SIG-M5 treated with dmso at 0.1 percent for 504 hours (cell line): ENCODE data around the gene CFAP299.
"Not testable (repeated sequence)": the region's sequence is repeated elsewhere in the genome, so short reads cannot be mapped to it uniquely, and the experiment has no call there.

Experiments
- DNase-seq: peaks from one replicate; lab custom pipeline; 2025; ENCODE audit not compliant: unreplicated experiment; lab: John Stamatoyannopoulos, UW

The CFAP299 gene

DNA sequence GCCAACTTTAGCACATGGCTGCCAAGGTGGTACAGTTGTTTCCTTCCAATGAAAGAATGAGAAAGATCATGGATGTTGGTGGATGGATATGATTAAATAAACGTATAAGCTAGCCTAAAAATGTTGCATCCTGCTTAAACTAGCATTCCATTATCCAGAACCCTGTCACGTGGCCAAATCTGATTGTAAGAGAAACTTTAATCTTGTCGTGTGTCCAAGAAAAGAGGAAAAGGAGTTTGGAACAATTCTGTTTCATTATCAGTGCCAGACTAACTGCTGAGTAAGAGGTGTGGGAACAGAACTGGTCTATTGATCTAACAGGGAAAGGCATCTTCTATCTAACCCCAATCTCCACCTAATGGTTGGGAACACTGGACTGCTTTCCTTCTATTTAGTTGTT, 369.8 kb downstream of the CFAP299 start:
- no peak for DNase-seq

DNA sequence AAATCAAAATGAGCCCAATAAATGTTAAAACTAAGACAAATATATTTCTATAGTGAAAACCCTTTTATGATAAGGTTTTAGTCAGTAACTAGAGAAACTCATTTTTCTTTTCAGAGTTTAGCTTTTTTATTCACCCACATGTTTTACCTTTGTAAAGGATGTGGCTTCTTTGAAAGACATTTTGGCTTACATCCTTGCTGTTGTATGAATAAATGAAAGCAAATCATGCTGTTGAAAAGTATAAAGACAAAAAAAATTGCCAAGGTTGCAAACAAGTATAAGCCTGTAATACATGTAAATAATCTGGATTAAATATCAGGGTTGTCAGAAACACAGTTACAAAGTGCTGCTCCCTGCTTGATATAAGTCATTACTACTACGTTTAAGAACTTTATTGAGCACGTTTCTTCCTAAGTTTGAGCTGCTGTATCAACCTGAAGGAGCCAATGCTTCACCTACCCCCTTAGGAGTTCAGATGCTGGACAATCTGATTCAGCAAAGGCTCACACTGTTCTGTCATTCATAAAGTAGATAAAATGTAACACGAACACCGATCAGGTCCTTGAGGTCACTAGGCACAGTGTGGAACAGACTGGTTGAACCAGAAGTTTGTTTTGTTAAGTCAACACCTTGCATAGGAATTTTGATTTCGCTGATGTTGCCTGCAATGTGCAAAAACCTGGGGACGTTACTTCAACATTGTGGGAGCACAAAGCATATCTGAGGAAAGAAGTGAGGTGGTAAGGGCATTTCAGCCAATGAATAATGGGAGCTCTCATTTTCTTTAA, 373.7 kb downstream of the CFAP299 start:
- DNase-seq, result no peak

DNA sequence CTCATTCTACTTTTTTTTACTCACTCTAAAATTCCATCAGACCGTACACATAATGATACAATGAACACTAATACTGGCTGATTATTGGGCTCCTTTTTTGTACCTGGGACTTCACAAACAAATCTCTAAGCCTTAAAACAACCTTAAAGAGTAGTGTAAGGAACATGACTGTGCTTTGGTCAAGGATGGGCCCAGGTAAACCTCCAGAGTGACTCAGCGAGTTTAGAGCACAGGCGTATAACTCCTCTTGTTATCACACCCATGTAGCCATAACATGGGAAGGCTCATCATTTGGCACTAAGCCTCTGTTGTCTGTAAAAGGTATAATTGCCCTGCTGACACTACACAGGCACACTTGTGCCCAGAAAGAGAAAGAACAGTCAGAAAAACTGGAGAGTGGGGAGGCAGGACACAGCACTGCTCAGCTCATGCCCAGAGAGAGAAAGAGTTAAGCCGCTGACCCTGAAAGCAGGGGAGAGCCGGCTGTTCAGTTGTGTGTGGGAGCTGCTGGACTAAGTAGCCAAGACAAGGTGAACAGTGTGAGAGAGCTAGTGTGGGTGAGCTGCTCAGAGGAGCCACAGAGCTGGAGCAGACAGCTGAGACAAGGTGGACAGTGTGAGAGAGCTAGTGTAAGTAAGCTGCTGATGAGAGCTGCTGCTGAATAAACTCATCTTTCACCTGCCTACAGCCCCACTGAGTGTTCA, 375.4 kb downstream of the CFAP299 start:
- no peak for DNase-seq

DNA sequence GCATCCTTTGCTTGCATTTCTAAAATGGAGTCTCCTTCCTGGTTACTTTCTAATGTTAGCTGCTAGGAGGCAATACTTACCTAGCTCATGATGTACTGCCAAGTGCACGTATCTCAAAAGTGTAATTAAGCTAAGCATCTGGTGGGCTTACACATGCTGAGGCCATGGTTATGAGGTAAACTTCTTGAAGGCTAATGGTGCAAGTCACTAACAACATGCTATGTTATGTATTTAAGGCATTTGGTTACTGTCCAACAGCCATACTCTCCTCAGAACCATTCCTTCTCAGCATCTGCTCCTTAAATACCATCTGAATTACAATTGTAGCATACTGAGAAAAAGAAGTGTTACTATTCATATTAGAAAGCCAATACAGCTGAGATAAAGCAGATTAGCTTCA, 376.4 kb downstream of the CFAP299 start:
- DNase-seq, result no peak

GRCh38 chr4:80713409-80713808, 377.9 kb downstream of the CFAP299 start:
- DNase-seq, result no peak

GRCh38 chr4:80717204-80717603, 381.7 kb downstream of the CFAP299 start:
- DNase-seq, result no peak

DNA sequence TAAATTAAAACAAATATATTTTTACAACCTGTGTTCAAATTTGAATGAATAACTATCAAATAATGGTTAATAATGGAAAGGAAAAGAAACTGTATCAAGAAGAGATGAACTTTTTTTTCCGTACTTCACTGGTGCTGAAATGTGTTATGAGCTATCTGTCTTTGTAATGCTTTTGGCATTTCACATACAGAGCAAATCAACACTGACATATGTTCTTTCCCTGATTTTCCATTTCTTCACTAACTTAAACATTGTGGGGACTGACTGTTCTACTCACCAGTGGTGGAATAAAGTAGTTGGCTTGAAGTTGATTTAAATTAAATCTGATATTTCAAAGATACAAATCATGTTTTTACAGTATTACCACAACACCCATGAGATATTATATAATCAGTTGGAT, 390.9 kb downstream of the CFAP299 start:
- DNase-seq, result no peak

GRCh38 chr4:80730158-80730557, 394.6 kb downstream of the CFAP299 start:
- DNase-seq, result no peak

DNA sequence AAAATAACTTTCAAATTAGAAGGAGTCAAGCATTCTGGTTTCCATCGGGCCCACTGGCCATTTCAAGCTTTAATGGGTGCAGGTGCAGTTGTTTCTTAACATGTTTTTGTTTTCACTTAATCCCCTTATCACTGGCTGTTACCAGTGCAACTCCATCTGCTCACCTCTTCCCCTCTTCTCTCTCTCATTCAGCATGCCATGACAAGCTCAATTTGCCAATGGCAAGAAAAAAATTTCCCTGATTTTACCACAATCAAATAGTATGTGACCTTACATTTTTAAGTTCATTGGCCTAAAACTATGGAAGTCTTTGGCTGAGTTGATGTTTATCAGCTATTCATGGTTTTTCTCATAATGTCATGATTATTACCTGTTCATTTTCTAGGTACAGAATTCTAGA, 395.9 kb downstream of the CFAP299 start:
- DNase-seq, result no peak

- no peak for DNase-seq
Measured at GRCh38 chr4:80732010-80732409, 396.5 kb downstream of the CFAP299 start.

GRCh38 chr4:80740375-80740774, 404.8 kb downstream of the CFAP299 start:
- DNase-seq, result no peak

- not testable (repeated sequence) for DNase-seq
Measured at GRCh38 chr4:80749558-80749957, 414.0 kb downstream of the CFAP299 start.

DNA sequence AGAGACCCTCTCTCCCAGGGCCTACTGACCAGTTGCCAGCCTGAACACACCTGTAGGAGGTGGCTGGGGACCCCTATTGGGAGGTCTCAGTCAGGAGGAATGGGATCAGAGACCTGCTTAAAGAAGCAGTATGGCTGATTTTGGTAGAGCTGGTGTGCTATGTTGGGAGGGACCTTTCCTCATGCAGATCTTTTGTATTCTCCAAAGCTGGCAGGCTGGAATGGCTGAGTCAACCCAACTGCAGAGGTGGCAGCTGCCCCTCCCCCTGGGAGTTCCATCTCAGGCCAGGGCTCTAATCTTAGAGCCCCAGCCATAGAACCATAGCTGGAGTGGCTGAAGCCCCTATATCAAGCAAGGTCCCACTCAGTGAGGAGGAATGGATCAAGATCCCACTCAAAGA, 415.7 kb downstream of the CFAP299 start:
- no peak for DNase-seq

GRCh38 chr4:80767944-80768343, 432.4 kb downstream of the CFAP299 start:
- DNase-seq, result no peak

GRCh38 chr4:80776168-80776567, 440.6 kb downstream of the CFAP299 start:
- no peak for DNase-seq

- no peak for DNase-seq
Measured at GRCh38 chr4:80781431-80781830, 445.9 kb downstream of the CFAP299 start.

GRCh38 chr4:80787306-80787705, 451.8 kb downstream of the CFAP299 start:
- DNase-seq, result no peak

DNA sequence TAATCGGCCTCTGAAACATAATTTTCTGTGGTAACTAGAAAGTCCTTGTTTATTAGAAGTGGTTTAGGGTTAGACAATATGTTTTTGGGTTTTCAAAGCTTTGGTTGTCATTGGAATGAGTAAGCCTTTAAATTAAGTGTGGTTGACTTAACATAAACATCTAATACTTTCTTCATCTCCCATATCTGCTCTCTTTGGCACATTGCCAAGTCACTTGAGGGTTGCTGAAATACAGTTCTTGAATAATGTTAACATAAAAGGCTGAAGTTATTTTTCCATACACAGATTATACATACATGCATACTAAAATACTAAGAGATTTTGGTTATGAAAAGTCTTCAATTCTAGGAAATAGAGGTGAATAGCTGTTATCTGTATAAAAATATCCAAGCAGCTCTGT, 453.3 kb downstream of the CFAP299 start:
- DNase-seq, result no peak

DNA sequence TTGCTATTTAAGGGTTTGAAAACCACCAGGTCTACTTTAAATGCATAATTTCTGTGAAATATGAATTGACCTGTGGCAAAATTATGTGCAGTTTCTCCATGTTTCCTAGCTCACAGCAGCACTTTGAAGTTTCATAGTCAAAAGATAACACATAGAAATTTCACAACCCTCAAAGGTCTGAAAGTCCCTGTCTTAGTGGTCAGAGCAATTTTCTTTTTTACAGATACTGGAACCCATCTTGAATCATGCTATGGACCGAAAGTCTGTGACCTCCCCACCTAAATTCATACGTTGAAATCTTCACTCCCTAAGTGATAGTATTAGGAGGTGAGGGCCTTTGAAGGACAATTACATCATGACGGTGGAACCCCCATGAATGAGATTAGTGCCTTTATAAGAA, 454.6 kb downstream of the CFAP299 start:
- DNase-seq, result no peak

DNA sequence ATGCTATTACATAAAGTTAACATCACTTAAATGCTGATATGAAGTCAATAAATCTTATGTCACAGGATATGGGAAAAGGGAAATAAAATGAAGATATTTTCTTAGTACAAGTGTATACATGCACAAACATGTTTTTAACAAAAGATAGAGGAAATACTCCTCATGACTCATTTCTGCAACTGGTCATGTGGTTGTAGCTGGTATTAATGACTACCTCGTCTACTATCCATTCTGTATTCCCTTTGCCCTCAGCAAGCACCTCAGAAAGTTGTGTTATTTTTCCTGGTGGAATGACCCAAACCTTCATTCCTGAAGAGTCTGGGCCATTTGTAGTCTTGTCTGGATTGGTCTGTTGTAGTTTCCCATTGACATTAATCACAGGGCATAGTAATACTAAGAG, 458.1 kb downstream of the CFAP299 start:
- not testable (repeated sequence) for DNase-seq

GRCh38 chr4:80798082-80798481, 462.6 kb downstream of the CFAP299 start:
- DNase-seq, result no peak

DNA sequence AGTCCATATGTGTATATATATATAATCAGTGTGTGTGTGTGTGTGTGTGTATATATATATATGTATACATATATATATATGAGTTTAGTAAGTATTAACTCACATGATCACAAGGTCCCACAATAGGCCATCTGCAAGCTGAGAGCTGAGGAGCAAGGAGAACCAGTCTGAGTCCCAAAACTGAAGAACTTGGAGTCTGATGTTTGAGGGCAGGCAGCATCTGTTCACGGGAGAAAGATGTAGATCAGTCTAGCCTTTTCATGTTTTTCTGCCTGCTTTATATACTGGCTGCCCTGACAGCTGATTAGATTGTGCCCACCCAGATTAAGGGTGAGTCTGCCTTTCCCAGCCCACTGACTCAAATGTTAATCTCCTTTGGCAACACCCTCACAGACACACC, 465.2 kb downstream of the CFAP299 start:
- DNase-seq, result not testable (repeated sequence)

DNA sequence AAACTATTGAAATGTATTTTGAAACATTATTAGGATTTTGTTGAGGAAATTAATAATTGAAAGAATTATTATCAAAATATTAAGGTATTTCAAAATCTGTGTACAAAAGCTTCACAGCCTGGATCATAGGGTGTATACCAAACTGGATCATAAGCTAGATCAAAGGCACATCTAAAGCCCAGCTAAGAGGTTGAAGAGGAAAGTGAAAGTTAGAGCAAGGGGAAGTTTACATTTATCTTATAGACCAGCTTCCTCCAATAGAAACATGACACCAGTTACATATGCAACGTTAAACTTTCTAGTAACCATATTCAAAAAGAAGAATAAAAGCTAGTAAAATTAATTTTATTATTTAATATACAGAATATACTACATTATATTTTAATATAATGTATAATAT, 467.8 kb downstream of the CFAP299 start:
- DNase-seq, result no peak
